ENCODE data around the gene GNAL. TPM values are rescaled to one million over a fixed set of nuclear protein-coding genes. Genes with fewer than 3 reads are reported as not detected.

Gene GNAL
- total and polyA plus RNA-seq, 7 donors = 0.90 to 30.8 (median 5.5) TPM

- intact Hi-C loops (cut with DNase I) = no loop called here
- TF ChIP-seq CTCF (IDR thresholded peaks at IDR 0.05) = peak; percentile 38
- WGBS, 3 donors = 75 to 80% (median 77%) methylated on average over 5 of the region's 5 CpGs
These were observed 52.6 kb downstream of the GNAL start for GRCh38 chr18:11741505-11742145.

GRCh38 chr18:11745521-11745920, 56.5 kb downstream of the GNAL start:
- Histone ChIP-seq H3K4me1 (no peaks in the 10 kb centered on the region), H3K4me3 (no peak overlapping the region), H3K27me3 (ENCODE audit: insufficient read depth in 3 of 3, low read length in 2 of 3) (peaks cover 0 to 19% (median 0%) of the 10 kb centered on the region in 3 donors), H3K27ac (no peak overlapping the region), H3K9me3 (no peaks in the 10 kb centered on the region), H3K36me3 (ENCODE audit: insufficient read depth in 1 of 2, low read depth in 1 of 2) (no peaks in the 10 kb centered on the region)
- no peak for TF ChIP-seq CTCF (IDR thresholded peaks at IDR 0.05)
- intact Hi-C loops (cut with DNase I) = no loop called here
- DNase-seq (no peak), ATAC-seq (no peak)
- 63 to 76% (median 65%) methylated on average over 9 of the region's 9 CpGs for WGBS, 3 donors

More at GRCh38 chr18:11741505-11742145, 52.6 kb downstream of the GNAL start:
- Histone ChIP-seq H3K4me1 (no peaks in the 10 kb centered on the region), H3K4me3 (no peak overlapping the region), H3K36me3 (ENCODE audit: insufficient read depth in 1 of 2, low read depth in 1 of 2) (no peaks in the 10 kb centered on the region), H3K9me3 (no peaks in the 10 kb centered on the region), H3K27me3 (ENCODE audit: insufficient read depth in 3 of 3, low read length in 2 of 3) (peaks cover 0 to 7% (median 0%) of the 10 kb centered on the region in 3 donors), H3K27ac (no peak overlapping the region)
- no peak for DNase-seq
- no peak for ATAC-seq

- Histone ChIP-seq H3K27ac (no peak overlapping the region), H3K36me3 (ENCODE audit: insufficient read depth in 1 of 2, low read depth in 1 of 2) (no peaks in the 10 kb centered on the region), H3K9me3 (no peaks in the 10 kb centered on the region), H3K4me1 (no peaks in the 10 kb centered on the region), H3K27me3 (ENCODE audit: insufficient read depth in 3 of 3, low read length in 2 of 3) (peaks cover 0 to 33% (median 11%) of the 10 kb centered on the region in 3 donors), H3K4me3 (no peak overlapping the region)
- TF ChIP-seq CTCF (IDR thresholded peaks at IDR 0.05) = no peak
- WGBS, 3 donors = 93 to 97% (median 94%) methylated on average over 4 of the region's 4 CpGs
- intact Hi-C loops (cut with DNase I) = no loop called here
- ATAC-seq (no peak), DNase-seq (no peak)
These were observed 58.2 kb downstream of the GNAL start for GRCh38 chr18:11747286-11747685.

GRCh38 chr18:11747731-11748130, 58.7 kb downstream of the GNAL start:
- DNase-seq (no peak), ATAC-seq (no peak)
- H3K4me3 ChIP-seq = no peak overlapping the region
- TF ChIP-seq CTCF (IDR thresholded peaks at IDR 0.05) = no peak
- WGBS, 3 donors = 28 to 32% (median 30%) methylated on average over 10 to 11 of the region's 11 CpGs
- no peaks in the 10 kb centered on the region for H3K4me1 ChIP-seq
- H3K36me3 ChIP-seq (ENCODE audit: insufficient read depth in 1 of 2, low read depth in 1 of 2) = no peaks in the 10 kb centered on the region
- no peaks in the 10 kb centered on the region for H3K9me3 ChIP-seq
- H3K27ac ChIP-seq = no peak overlapping the region
- peaks cover 0 to 34% (median 14%) of the 10 kb centered on the region in 3 donors for H3K27me3 ChIP-seq (ENCODE audit: insufficient read depth in 3 of 3, low read length in 2 of 3)
- intact Hi-C loops (cut with DNase I) = no loop called here

GRCh38 chr18:11749305-11749704, 60.2 kb downstream of the GNAL start:
- no peak for TF ChIP-seq CTCF (IDR thresholded peaks at IDR 0.05)
- no peak for DNase-seq
- Histone ChIP-seq H3K27me3 (ENCODE audit: insufficient read depth in 3 of 3, low read length in 2 of 3) (peaks cover 0 to 47% (median 14%) of the 10 kb centered on the region in 3 donors), H3K9me3 (no peaks in the 10 kb centered on the region), H3K4me1 (no peaks in the 10 kb centered on the region), H3K27ac (no peak overlapping the region), H3K36me3 (ENCODE audit: insufficient read depth in 1 of 2, low read depth in 1 of 2) (no peaks in the 10 kb centered on the region), H3K4me3 (no peak overlapping the region)
- WGBS, 3 donors = 90 to 91% (median 91%) methylated on average over 8 of the region's 8 CpGs
- intact Hi-C loops (cut with DNase I) = no loop called here
- no peak for ATAC-seq

Data from psoas muscle (tissue), 8 donors.